ENCODE data around the gene INIP. TPM values are rescaled to one million over a fixed set of nuclear protein-coding genes. Genes with fewer than 3 reads are reported as not detected.
A peak's percentile ranks its signal among the peaks of the same experiment; 100 is the strongest.

The INIP gene
- total RNA-seq, 1 experiment from 2014 or later = 28.0 TPM

GRCh38 chr9:112670991-112671625, 46.8 kb downstream of the INIP start:
- no peaks in the 10 kb centered on the region for H3K9me3 ChIP-seq (ENCODE audit: insufficient read depth, low read depth)
- intact Hi-C loops (cut with micrococcal nuclease; ENCODE audit: unreplicated experiment) = no loop called here
- no peaks in the 10 kb centered on the region for H3K9me2 ChIP-seq (ENCODE audit: insufficient read depth)
- POLR2A ChIA-PET (ENCODE audit: unreplicated experiment) = no interaction called here
- no peaks in the 10 kb centered on the region for H3K79me2 ChIP-seq (ENCODE audit: low read depth)
- no peak for DNase-seq
- H3K4me3 ChIP-seq = no peak overlapping the region
- no peaks in the 10 kb centered on the region for H4K20me1 ChIP-seq (ENCODE audit: insufficient read depth)
- no TSS peak for BruUV-seq (replicated peaks)
- no peaks in the 10 kb centered on the region for H3K36me3 ChIP-seq (ENCODE audit: low read depth)
- CTCF ChIA-PET = no interaction called here
- no peaks in the 10 kb centered on the region for H3F3A ChIP-seq (ENCODE audit: insufficient read depth, low read depth)
- no peak overlapping the region for H2AFZ ChIP-seq
- H3K27ac ChIP-seq = no peak overlapping the region
- no peak overlapping the region for H3K4me2 ChIP-seq
- H3K27me3 ChIP-seq (ENCODE audit: insufficient read depth, low read depth) = no peaks in the 10 kb centered on the region
- no peaks in the 10 kb centered on the region for H3K4me1 ChIP-seq (replicated peaks; ENCODE audit: insufficient read depth)
- TF ChIP-seq EZH2 (IDR thresholded peaks at IDR 0.05; ENCODE audit: low read depth) = no peak
- TF ChIP-seq, protein P1, sequence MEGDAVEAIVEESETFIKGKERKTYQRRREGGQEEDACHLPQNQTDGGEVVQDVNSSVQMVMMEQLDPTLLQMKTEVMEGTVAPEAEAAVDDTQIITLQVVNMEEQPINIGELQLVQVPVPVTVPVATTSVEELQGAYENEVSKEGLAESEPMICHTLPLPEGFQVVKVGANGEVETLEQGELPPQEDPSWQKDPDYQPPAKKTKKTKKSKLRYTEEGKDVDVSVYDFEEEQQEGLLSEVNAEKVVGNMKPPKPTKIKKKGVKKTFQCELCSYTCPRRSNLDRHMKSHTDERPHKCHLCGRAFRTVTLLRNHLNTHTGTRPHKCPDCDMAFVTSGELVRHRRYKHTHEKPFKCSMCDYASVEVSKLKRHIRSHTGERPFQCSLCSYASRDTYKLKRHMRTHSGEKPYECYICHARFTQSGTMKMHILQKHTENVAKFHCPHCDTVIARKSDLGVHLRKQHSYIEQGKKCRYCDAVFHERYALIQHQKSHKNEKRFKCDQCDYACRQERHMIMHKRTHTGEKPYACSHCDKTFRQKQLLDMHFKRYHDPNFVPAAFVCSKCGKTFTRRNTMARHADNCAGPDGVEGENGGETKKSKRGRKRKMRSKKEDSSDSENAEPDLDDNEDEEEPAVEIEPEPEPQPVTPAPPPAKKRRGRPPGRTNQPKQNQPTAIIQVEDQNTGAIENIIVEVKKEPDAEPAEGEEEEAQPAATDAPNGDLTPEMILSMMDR (conservative IDR thresholded peaks at IDR 0.05) = no peak

DNA sequence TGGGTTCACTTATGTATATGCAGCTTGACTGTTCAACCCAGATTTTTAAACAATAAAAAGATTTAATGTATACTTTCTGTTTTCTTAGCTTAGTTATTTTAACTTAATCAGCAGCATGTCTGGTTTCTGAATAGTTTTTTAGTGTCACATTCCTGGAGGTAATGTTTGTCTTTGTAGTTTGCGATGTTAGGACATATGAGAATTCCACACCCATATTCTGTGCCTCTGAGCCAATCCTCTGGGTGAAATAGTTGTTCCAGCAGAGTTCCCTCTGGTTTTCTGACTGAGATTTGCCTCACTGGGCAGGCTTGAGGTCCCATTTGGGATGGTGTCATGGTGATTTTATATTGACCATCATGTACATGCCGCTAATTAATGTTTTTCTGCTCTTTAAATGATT, 48.6 kb downstream of the INIP start:
- ChIA-PET POLR2A (ENCODE audit: unreplicated experiment) (no interaction called here), CTCF (interaction anchor here (0.6 kb wide), 1 partner anchor 208 kb away, joined by 3 read pairs; no protein-coding TSS in a partner anchor)
- Histone ChIP-seq H3K4me3 (no peak overlapping the region), H3K27ac (no peak overlapping the region), H3K9me3 (ENCODE audit: insufficient read depth, low read depth) (no peaks in the 10 kb centered on the region), H3K4me2 (no peak overlapping the region), H2AFZ (no peak overlapping the region), H3K27me3 (ENCODE audit: insufficient read depth, low read depth) (no peaks in the 10 kb centered on the region), H3K9me2 (ENCODE audit: insufficient read depth) (no peaks in the 10 kb centered on the region), H3K36me3 (ENCODE audit: low read depth) (no peaks in the 10 kb centered on the region), H3K79me2 (ENCODE audit: low read depth) (no peaks in the 10 kb centered on the region), H4K20me1 (ENCODE audit: insufficient read depth) (no peaks in the 10 kb centered on the region), H3F3A (ENCODE audit: insufficient read depth, low read depth) (no peaks in the 10 kb centered on the region), H3K4me1 (replicated peaks; ENCODE audit: insufficient read depth) (no peaks in the 10 kb centered on the region)
- no peak for TF ChIP-seq EZH2 (IDR thresholded peaks at IDR 0.05; ENCODE audit: low read depth)
- TF ChIP-seq, protein P1 (conservative IDR thresholded peaks at IDR 0.05) = no peak
- no peak for DNase-seq
- no TSS peak for BruUV-seq (replicated peaks)
- intact Hi-C loops (cut with micrococcal nuclease; ENCODE audit: unreplicated experiment) = loop anchor here (10.0 kb wide), 1 partner anchor 185 kb away; the partner anchor contains the start of gene KIAA1958

- Histone ChIP-seq H3K27ac (no peak overlapping the region), H3F3A (ENCODE audit: insufficient read depth, low read depth) (no peaks in the 10 kb centered on the region), H3K9me3 (ENCODE audit: insufficient read depth, low read depth) (no peaks in the 10 kb centered on the region), H3K79me2 (ENCODE audit: low read depth) (no peaks in the 10 kb centered on the region), H3K9me2 (ENCODE audit: insufficient read depth) (no peaks in the 10 kb centered on the region), H4K20me1 (ENCODE audit: insufficient read depth) (no peaks in the 10 kb centered on the region), H3K36me3 (ENCODE audit: low read depth) (no peaks in the 10 kb centered on the region; the same call in 1 of the 2 replicates), H2AFZ (no peak overlapping the region), H3K4me1 (replicated peaks; ENCODE audit: insufficient read depth) (no peaks in the 10 kb centered on the region), H3K4me3 (no peak overlapping the region), H3K4me2 (no peak overlapping the region), H3K27me3 (ENCODE audit: insufficient read depth, low read depth) (no peaks in the 10 kb centered on the region)
- BruUV-seq (replicated peaks) = no TSS peak
- POLR2A ChIA-PET (ENCODE audit: unreplicated experiment) = no interaction called here
- DNase-seq = no peak
- CTCF ChIA-PET = no interaction called here
- TF ChIP-seq EZH2 (IDR thresholded peaks at IDR 0.05; ENCODE audit: low read depth) = no peak
- TF ChIP-seq, protein P1 (conservative IDR thresholded peaks at IDR 0.05) = peak; percentile 36; the same call in 1 of the 2 replicates
- intact Hi-C loops (cut with micrococcal nuclease; ENCODE audit: unreplicated experiment) = loop anchor here (10.0 kb wide), 1 partner anchor 181 kb away; the partner anchor contains the start of gene KIAA1958
Observed at GRCh38 chr9:112665347-112665746, 52.6 kb downstream of the INIP start.
